ENCODE measurements around the gene TICAM2. TPM values are rescaled to one million over a fixed set of nuclear protein-coding genes. Genes with fewer than 3 reads are reported as not detected.

The TICAM2 gene
- total and polyA plus RNA-seq, 2 of the 8 experiments (the other 6 are each of a cell fraction or from before 2014, with no cell fraction given) = 0.02 TPM; not detected in 1

- Histone ChIP-seq H3K4ac (replicated peaks; ENCODE audit: insufficient read length, low read depth, low read length) (no peak overlapping the region), H2BK5ac (ENCODE audit: low read depth, low read length) (no peak overlapping the region), H3K79me1 (ENCODE audit: low read depth, low read length) (no peaks in the 10 kb centered on the region), H3K27ac (ENCODE audit: low read depth, low read length) (no peak overlapping the region), H3K14ac (ENCODE audit: insufficient read length) (no peak overlapping the region), H2BK15ac (ENCODE audit: low read length) (no peak overlapping the region), H2AK5ac (ENCODE audit: low read depth, low read length) (no peak overlapping the region), H3K56ac (replicated peaks; ENCODE audit: insufficient read length, low read depth, low read length) (no peak overlapping the region), H3K79me2 (ENCODE audit: control insufficient read depth in 1 of 2, insufficient read depth in 2 of 2, low read length in 2 of 2) (no peaks in the 10 kb centered on the region), H3K23me2 (ENCODE audit: low read depth, low read length) (no peaks in the 10 kb centered on the region), H2BK20ac (ENCODE audit: low read length) (no peak overlapping the region), H4K5ac (ENCODE audit: insufficient read length, low read depth, low read length) (no peak overlapping the region), H2AFZ (ENCODE audit: low read length) (no peak overlapping the region), H4K20me1 (replicated peaks in 1 of 2; ENCODE audit: control insufficient read depth in 1 of 2, insufficient read depth in 2 of 2, low read length in 2 of 2) (no peaks in the 10 kb centered on the region), H4K91ac (replicated peaks; ENCODE audit: insufficient read length, low read length) (no peak overlapping the region), H4K8ac (ENCODE audit: extremely low read depth, insufficient read depth, low read length) (no peak overlapping the region), H3K4me3 (ENCODE audit: extremely low read depth in 1 of 4, insufficient read depth in 2 of 4, low read depth in 3 of 4, low read length in 4 of 4) (no peak overlapping the region), H2BK120ac (replicated peaks; ENCODE audit: low read depth, low read length) (no peak overlapping the region), H3K4me1 (replicated peaks in 1 of 4; ENCODE audit: control insufficient read depth in 3 of 4, insufficient read depth in 4 of 4, low read length in 3 of 4) (peaks cover 3 to 6% (median 3%) of the 10 kb centered on the region in 4 experiments; a peak in 6 of 7 replicates), H3K9ac (replicated peaks in 1 of 4; ENCODE audit: extremely low read depth in 1 of 4, low read depth in 3 of 4, low read length in 3 of 4) (no peak overlapping the region), H3K4me2 (ENCODE audit: insufficient read depth in 1 of 2, low read depth in 2 of 2, low read length in 2 of 2) (no peak overlapping the region), H3K9me3 (ENCODE audit: insufficient read depth in 2 of 2, low read depth in 1 of 2, low read length in 1 of 2) (no peaks in the 10 kb centered on the region), H3K18ac (ENCODE audit: extremely low read depth, low read length) (no peak overlapping the region), H2BK12ac (ENCODE audit: low read depth, low read length) (no peak overlapping the region), H3K23ac (ENCODE audit: insufficient read length) (no peak overlapping the region), H3K27me3 (replicated peaks in 1 of 4; ENCODE audit: control insufficient read depth in 3 of 4, extremely low read depth in 1 of 4, insufficient read depth in 3 of 4, low read length in 3 of 4) (no peaks in the 10 kb centered on the region), H3K36me3 (ENCODE audit: control insufficient read depth in 2 of 4, insufficient read depth in 4 of 4, low read length in 3 of 4) (no peaks in the 10 kb centered on the region)
- POLR2A ChIA-PET (ENCODE audit: partially characterized antibody) = interaction anchor here (1.5 kb wide), 1 partner anchor 15 kb away, joined by 3 read pairs; the partner anchor contains the start of gene FEM1C
- TF ChIP-seq RFX5 (IDR thresholded peaks at IDR 0.05; ENCODE audit: borderline replicate concordance, low read depth, low read length) = no peak
- TF ChIP-seq FOSL1 (IDR thresholded peaks at IDR 0.05; ENCODE audit: insufficient read depth, low read depth, low read length) = no peak
- DNase-seq (ENCODE audit: low read depth in 1 of 2, low spot score in 2 of 2) (no peak), FAIRE-seq (no peak)
- CTCF ChIA-PET (ENCODE audit: partially characterized antibody) = interaction anchor here (1.4 kb wide), 3 partner anchors 15 to 250 kb away, joined by 4 to 13 read pairs (median 6); no protein-coding TSS in a partner anchor
These were observed 42.8 kb downstream of the TICAM2 start for GRCh38 chr5:115559524-115559923.

Data from H1 (cell line).